Gastroesophageal sphincter (tissue), 4 donors: ENCODE data around the gene TRMT112. TPM values are rescaled to one million over a fixed set of nuclear protein-coding genes. Genes with fewer than 3 reads are reported as not detected.

Experiments used
- ATAC-seq: fragments of 150-250 bp; one replicate; pipeline ENCODE4 v1.9.1; 2016; ENCODE audit warnings: mild to moderate bottlenecking, moderate library complexity
- H3K27ac ChIP-seq, 4 donors: fragments of 200-600 bp; sonication (generic) in 3 of 4; 1 replicate in 3 of 4; 2 replicates in 1 of 4; pipeline ENCODE4 v1.5.1; 2016 to 2019
- H3K27me3 ChIP-seq: fragments of 200-600 bp; sonication (generic); one replicate; pipeline ENCODE4 v1.5.1; 2019
- H3K36me3 ChIP-seq, 2 donors: fragments of 200-600 bp; sonication (generic); one replicate each; pipeline ENCODE4 v1.5.1; 2019; ENCODE audit warnings: control low read depth in 1 of 2
- H3K4me1 ChIP-seq, 3 donors: fragments of 200-600 bp; sonication (generic); 1 replicate in 2 of 3; 2 replicates in 1 of 3; pipeline ENCODE4 v1.5.1; 2016 to 2019; ENCODE audit warnings: control low read depth in 2 of 3
- H3K4me3 ChIP-seq, 2 donors: fragments of 200-600 bp; sonication (generic); one replicate each; pipeline ENCODE4 v1.5.1; 2019; ENCODE audit warnings: mild to moderate bottlenecking in 1 of 2, moderate library complexity in 1 of 2
- H3K9me3 ChIP-seq, 3 donors: fragments of 200-600 bp; sonication (generic); one replicate each; pipeline ENCODE4 v1.5.1; 2017 to 2019; ENCODE audit warnings: control low read depth in 2 of 3
- EP300 ChIP-seq: sonication (generic); formaldehyde crosslinking; IDR thresholded peaks from one replicate; pipeline ENCODE4 v1.6.1; 2017; ENCODE audit warnings: antibody characterized with exemption, mild to moderate bottlenecking
- POLR2A ChIP-seq, 2 donors: fragments of 450-650 bp; IDR thresholded peaks; one replicate each; pipeline ENCODE4 v1.6.1; 2017; ENCODE audit warnings: antibody characterized with exemption in 2 of 2, mild to moderate bottlenecking in 2 of 2, moderate library complexity in 1 of 2
- POLR2AphosphoS5 ChIP-seq: sonication (generic); formaldehyde crosslinking; IDR thresholded peaks from one replicate; pipeline ENCODE4 v1.6.1; 2017; ENCODE audit warnings: antibody characterized with exemption
- WGBS, 2 donors: methylation state at CpG; one replicate each; pipeline ENCODE4 v1.1.5; 2018; ENCODE audit warnings: low coverage in 1 of 2; 5-methylcytosine and 5-hydroxymethylcytosine counted together
- total RNA-seq, 4 donors: library from RNA; depleted of rRNA; stranded (reverse); fragments of >200 nt; gene quantifications; one replicate each; pipeline ENCODE4 v1.1.0, GENCODE V29; 2016
- TF ChIP-seq, protein P1 (sequence below), 4 experiments: fragments of 200-600 bp in 2 of 4; fragments of 450-650 bp in 2 of 4; sonication (generic) in 1 of 4; IDR thresholded peaks; one replicate each; pipeline ENCODE4 v1.5.1; 2017 to 2019; ENCODE audit warnings: antibody characterized with exemption in 4 of 4, mild to moderate bottlenecking in 2 of 4, moderate library complexity in 2 of 4

TRMT112 gene
- total RNA-seq, 4 donors from 2014 or later: 180 to 267 (median 218) TPM

- Histone ChIP-seq H3K4me1 (peaks cover 0 to 15% (median 5%) of the 10 kb centered on the region in 3 donors), H3K27me3 (no peaks in the 10 kb centered on the region), H3K36me3 (no peaks in the 10 kb centered on the region), H3K27ac (no peak overlapping the region), H3K4me3 (no peak overlapping the region), H3K9me3 (no peaks in the 10 kb centered on the region)
- 66 to 71% methylated on average over 4 to 8 of the region's 8 CpGs for WGBS, 2 donors
- TF ChIP-seq, protein P1, sequence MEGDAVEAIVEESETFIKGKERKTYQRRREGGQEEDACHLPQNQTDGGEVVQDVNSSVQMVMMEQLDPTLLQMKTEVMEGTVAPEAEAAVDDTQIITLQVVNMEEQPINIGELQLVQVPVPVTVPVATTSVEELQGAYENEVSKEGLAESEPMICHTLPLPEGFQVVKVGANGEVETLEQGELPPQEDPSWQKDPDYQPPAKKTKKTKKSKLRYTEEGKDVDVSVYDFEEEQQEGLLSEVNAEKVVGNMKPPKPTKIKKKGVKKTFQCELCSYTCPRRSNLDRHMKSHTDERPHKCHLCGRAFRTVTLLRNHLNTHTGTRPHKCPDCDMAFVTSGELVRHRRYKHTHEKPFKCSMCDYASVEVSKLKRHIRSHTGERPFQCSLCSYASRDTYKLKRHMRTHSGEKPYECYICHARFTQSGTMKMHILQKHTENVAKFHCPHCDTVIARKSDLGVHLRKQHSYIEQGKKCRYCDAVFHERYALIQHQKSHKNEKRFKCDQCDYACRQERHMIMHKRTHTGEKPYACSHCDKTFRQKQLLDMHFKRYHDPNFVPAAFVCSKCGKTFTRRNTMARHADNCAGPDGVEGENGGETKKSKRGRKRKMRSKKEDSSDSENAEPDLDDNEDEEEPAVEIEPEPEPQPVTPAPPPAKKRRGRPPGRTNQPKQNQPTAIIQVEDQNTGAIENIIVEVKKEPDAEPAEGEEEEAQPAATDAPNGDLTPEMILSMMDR (IDR thresholded peaks at IDR 0.05): no peak
- no peak for TF ChIP-seq EP300
- no peak for ATAC-seq
Observed at GRCh38 chr11:64337538-64338249, 20.3 kb upstream of the TRMT112 start.

DNA sequence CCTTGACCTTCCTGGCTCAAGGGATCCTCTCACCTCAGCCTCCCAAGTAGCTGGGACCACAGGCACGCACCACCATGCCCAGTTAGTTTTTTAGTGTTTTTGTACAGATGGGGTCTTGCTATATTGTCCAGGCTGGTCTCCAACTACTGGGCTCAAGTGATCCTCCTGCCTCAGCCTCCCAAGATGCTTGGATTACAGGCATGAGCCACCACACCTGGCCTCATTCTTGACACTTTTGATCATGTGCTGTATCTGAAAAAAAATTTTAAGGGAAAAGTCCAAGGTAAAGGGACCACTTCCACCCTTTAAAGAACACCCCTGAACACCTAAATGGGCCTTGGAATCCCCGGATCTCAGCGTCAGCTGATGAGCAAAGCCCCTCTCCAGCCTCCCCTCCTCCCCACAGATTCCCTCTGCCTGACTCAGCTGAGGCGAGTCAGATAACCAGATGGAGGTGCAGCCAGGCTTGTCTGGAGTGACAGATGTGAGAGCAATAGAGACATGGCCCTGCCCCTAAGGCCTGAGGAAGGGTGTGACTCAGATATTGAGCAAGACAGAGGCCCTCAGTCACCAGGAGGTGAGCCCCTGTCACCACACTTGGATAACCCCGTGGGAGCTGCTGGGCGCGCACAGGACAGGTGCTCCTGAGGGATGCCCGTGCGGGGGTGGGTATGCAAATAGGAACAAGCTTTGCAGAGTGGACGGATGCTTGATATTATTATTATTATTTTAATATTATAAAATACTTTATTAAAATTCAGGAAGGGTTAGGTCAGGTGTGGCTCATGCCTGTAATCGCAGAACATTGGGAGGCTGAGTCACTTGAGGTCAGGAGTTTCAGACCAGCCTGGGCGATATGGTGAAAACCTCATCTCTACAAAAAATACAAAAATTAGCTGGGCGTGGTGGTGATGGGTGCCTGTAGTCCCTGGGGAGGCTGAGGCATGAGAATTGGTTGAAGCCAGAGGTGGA lies 17.7 kb upstream of the TRMT112 start:
- Histone ChIP-seq H3K4me3 (no peak overlapping the region), H3K27ac (no peak overlapping the region), H3K27me3 (no peaks in the 10 kb centered on the region), H3K4me1 (peaks cover 0 to 7% (median 0%) of the 10 kb centered on the region in 3 donors), H3K36me3 (no peaks in the 10 kb centered on the region), H3K9me3 (no peaks in the 10 kb centered on the region)
- ATAC-seq: peak; percentile 44
- TF ChIP-seq POLR2AphosphoS5: no peak
- WGBS, 2 donors: 57 to 67% methylated on average over 9 to 11 of the region's 13 CpGs

GRCh38 chr11:64333556-64333955 lies 16.2 kb upstream of the TRMT112 start:
- TF ChIP-seq EP300: no peak
- no peak for TF ChIP-seq POLR2AphosphoS5
- TF ChIP-seq POLR2A (IDR thresholded peaks at IDR 0.05): no peak
- TF ChIP-seq, protein P1 (IDR thresholded peaks at IDR 0.05): no peak
- Histone ChIP-seq H3K4me3 (no peak overlapping the region), H3K4me1 (peaks cover 0 to 7% (median 0%) of the 10 kb centered on the region in 3 donors), H3K27me3 (peaks cover 3% of the 10 kb centered on the region), H3K36me3 (no peaks in the 10 kb centered on the region), H3K9me3 (no peaks in the 10 kb centered on the region), H3K27ac (no peak overlapping the region)
- ATAC-seq: no peak
- 75 to 84% methylated on average over 4 to 8 of the region's 8 CpGs for WGBS, 2 donors

DNA sequence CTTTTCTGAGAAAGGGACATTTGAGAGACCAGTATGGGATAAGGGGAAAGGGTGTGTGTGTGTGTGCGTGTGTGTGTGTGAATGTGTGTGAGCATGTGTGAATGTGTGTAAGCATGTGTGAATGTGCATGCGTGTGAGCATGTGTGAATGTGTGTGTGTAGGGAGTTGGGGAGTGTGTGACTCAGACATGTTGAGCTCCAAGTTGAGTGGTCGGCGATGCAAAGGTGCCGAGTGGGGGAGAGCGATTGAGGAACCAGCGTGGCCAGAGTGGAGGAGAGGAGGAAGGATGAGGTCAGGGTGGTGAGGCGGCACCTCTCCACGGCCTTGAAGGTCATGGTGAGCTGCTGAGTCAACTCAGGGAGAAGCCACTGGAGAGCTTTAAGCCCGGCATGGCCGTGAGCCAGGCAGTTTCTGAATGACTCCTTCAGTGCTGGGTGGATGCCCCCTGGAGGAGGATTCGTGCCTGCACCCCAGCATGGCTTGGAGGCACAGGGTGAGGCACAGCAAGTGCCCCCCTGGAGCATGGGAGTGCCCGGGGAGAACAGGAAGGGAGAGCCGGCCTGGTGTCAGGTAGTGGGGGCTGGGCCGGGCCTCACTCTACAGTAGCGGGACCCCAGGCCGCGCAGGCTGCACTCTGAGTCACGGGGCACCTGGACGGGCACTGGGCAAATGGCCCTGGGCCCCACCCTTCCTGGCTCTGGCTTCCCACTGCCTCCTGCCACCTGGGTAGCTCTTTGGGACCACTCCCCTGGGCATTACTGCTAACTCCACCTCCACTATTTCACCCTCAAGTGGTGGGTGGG lies 14.4 kb upstream of the TRMT112 start:
- peaks cover 0 to 7% (median 0%) of the 10 kb centered on the region in 3 donors for H3K4me1 ChIP-seq
- peaks cover 3% of the 10 kb centered on the region for H3K27me3 ChIP-seq
- TF ChIP-seq, protein P1 (IDR thresholded peaks at IDR 0.05): peak in 3 of 4 experiments; percentile 8 to 46 (median 34)
- no peak for TF ChIP-seq EP300
- no peak for TF ChIP-seq POLR2AphosphoS5
- TF ChIP-seq POLR2A (IDR thresholded peaks at IDR 0.05): no peak
- no peaks in the 10 kb centered on the region for H3K36me3 ChIP-seq
- no peak overlapping the region for H3K27ac ChIP-seq
- WGBS, 2 donors: 43 to 72% methylated on average over 6 to 10 of the region's 20 CpGs
- no peak overlapping the region for H3K4me3 ChIP-seq
- no peaks in the 10 kb centered on the region for H3K9me3 ChIP-seq
- peak; percentile 55 for ATAC-seq

DNA sequence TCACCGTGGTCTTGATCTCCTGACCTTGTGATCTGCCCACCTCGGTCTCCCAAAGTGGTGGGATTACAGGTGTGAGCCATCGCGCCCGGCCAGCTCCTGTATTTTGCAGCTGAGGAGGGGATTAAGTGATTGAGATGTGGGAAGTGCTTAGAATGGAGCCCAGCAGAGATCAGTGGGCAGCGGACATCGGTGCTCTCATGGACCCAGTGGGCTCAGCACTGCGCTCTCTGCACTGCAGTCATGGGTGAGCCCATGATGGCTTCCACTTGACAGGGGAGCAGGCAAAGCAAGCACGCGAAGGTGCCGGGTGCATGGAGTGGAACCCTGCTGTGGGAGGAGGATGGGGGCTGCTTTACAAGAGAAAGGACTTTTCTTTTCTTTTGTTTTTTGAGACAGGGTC lies 13.5 kb upstream of the TRMT112 start:
- ATAC-seq: no peak
- peaks cover 0 to 7% (median 0%) of the 10 kb centered on the region in 3 donors for H3K4me1 ChIP-seq
- H3K27ac ChIP-seq: no peak overlapping the region
- WGBS, 2 donors: 62% methylated on average over 4 of the region's 11 CpGs; no CpG with 5 or more reads in 1 of the 2 donors
- no peak for TF ChIP-seq EP300
- TF ChIP-seq POLR2AphosphoS5: no peak
- TF ChIP-seq, protein P1 (IDR thresholded peaks at IDR 0.05): no peak
- TF ChIP-seq POLR2A (IDR thresholded peaks at IDR 0.05): no peak
- no peak overlapping the region for H3K4me3 ChIP-seq
- peaks cover 3% of the 10 kb centered on the region for H3K27me3 ChIP-seq
- no peaks in the 10 kb centered on the region for H3K36me3 ChIP-seq
- no peaks in the 10 kb centered on the region for H3K9me3 ChIP-seq
